GM12875 (cell line): ENCODE measurements around the gene FBXO41.

Source experiments
- H3K4me3 ChIP-seq: one replicate; pipeline ENCODE4 v1.5.1; 2011; ENCODE audit warnings: low read depth, low read length, control low read depth
- TF ChIP-seq, protein P1 (sequence below): IDR thresholded peaks from 2 replicates; pipeline ENCODE4 v1.5.1; 2011; ENCODE audit warnings: low read depth, mild to moderate bottlenecking, control low read depth, inconsistent platforms, low read length, moderate library complexity, borderline replicate concordance; ENCODE audit not compliant: insufficient read depth

The FBXO41 gene

GRCh38 chr2:73284296-73285158, at the start of gene FBXO41:
FBXO41 (minus strand) TSS chr2:73284478; CDS start chr2:73269630, 14,848 bp downstream.
- peak within 1 kb of the TSS; percentile 75 for H3K4me3 ChIP-seq
- TF ChIP-seq, protein P1, sequence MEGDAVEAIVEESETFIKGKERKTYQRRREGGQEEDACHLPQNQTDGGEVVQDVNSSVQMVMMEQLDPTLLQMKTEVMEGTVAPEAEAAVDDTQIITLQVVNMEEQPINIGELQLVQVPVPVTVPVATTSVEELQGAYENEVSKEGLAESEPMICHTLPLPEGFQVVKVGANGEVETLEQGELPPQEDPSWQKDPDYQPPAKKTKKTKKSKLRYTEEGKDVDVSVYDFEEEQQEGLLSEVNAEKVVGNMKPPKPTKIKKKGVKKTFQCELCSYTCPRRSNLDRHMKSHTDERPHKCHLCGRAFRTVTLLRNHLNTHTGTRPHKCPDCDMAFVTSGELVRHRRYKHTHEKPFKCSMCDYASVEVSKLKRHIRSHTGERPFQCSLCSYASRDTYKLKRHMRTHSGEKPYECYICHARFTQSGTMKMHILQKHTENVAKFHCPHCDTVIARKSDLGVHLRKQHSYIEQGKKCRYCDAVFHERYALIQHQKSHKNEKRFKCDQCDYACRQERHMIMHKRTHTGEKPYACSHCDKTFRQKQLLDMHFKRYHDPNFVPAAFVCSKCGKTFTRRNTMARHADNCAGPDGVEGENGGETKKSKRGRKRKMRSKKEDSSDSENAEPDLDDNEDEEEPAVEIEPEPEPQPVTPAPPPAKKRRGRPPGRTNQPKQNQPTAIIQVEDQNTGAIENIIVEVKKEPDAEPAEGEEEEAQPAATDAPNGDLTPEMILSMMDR = 0 out of 2 replicates have a peak, but pooled peaks have one; percentile 3

DNA sequence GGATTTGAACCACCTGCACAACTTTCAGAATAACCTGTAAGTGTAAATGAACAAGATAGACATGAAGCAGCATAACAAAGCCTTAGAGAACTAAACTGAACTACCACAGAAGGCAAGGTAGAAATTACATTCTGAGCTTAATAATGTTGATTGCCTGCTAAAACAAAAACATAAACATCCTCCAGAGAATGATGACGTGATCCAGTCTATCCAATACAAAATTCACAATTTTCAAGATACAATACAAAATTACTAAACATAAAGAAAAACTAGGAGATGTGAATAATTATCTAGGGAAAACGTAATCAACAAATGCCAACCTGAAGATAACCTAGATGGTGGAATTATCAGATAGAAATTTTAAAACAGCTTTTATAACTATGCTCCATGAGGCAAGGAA, 49.8 kb upstream of the FBXO41 start:
- TF ChIP-seq, protein P1 = no peak
- H3K4me3 ChIP-seq = no peak overlapping the region

GRCh38 chr2:73333564-73333963, 49.3 kb upstream of the FBXO41 start:
- TF ChIP-seq, protein P1 = no peak
- no peak overlapping the region for H3K4me3 ChIP-seq

GRCh38 chr2:73324126-73324725, 39.9 kb upstream of the FBXO41 start:
- H3K4me3 ChIP-seq = no peak overlapping the region
- TF ChIP-seq, protein P1 = no peak

DNA sequence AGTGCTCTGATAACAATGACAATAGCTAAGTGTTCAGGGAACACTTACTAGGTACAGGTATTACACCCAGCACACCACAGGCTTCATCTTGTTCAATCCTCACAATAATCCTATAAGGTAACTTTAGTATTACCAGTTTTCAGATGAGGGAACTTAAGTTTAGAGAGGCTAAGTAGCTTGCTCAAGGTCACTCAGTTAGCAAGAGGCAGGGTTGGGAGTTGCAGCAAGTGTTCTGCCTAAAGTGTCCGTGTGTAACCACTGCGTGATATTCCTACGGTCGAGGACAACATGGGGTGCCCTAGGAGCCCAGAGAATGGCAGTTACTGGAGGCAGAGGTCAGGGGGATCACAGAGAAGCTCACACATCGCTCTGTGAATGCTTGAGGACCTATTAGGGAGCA, 39.3 kb upstream of the FBXO41 start:
- TF ChIP-seq, protein P1 = no peak
- no peak overlapping the region for H3K4me3 ChIP-seq

DNA sequence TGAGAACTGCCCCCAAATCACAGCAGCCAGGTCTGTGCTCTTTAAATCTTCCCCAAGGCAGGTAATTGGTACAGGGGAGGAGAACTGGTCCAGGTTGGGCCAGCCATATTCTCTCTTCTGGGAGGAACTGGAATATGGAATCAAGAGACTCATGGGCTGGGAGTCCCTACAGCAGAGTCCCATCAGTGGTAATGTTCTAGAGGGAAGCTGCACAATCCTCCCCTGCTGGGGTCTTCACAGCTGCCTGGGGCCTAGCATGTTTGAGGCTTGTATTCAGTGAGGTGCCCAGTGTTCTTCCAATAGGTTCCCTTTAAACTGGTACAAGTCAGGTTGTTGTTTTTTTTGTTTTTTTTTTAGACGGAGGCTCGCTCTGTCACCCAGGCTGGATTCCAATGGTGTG, 30.2 kb upstream of the FBXO41 start:
- no peak overlapping the region for H3K4me3 ChIP-seq
- TF ChIP-seq, protein P1 = no peak
